ENCODE data around the gene NOA1. TPM values are rescaled to one million over a fixed set of nuclear protein-coding genes. Genes with fewer than 3 reads are reported as not detected.

The NOA1 gene
- polyA plus RNA-seq, 2 of the 4 experiments (the other 2 are of a cell fraction), result 11.3 to 15.0 TPM

GRCh38 chr4:56976837-56977320, 527 bp downstream of the NOA1 start:
- ChIA-PET POLR2A (interaction anchor here (0.9 to 2.6 kb wide), 5 partner anchors 11 to 69 kb away, joined by 3 to 19 read pairs (median 9); partner anchors contain the start of gene REST), CTCF (interaction anchor here (0.7 to 1.3 kb wide), 3 partner anchors 17 to 187 kb away, joined by 3 read pairs; no protein-coding TSS in a partner anchor)
- TF ChIP-seq RARB (CRISPR knock-in tag; IDR thresholded peaks at IDR 0.05) (no peak), KDM5A (IDR thresholded peaks at IDR 0.05) (0 out of 2 replicates have a peak, but pooled peaks have one; percentile 25)
- ATAC-seq (peak; percentile 71 to 83), FAIRE-seq (no peak), DNase-seq (ENCODE audit: low read depth in 1 of 2, low spot score in 1 of 2) (peak; percentile 12)
- Histone ChIP-seq H3K4me3 (peak overlapping the region; percentile 87), H3K9me3 (no peaks in the 10 kb centered on the region), H3K4me1 (peaks cover 24% of the 10 kb centered on the region), H3K27ac (peak overlapping the region; percentile 85 to 91), H3K4me2 (peak overlapping the region; percentile 91)
- WGBS (ENCODE audit: missing lambda C conversion rate), result no CpG with 5 or more reads among the region's 46 CpGs

DNA sequence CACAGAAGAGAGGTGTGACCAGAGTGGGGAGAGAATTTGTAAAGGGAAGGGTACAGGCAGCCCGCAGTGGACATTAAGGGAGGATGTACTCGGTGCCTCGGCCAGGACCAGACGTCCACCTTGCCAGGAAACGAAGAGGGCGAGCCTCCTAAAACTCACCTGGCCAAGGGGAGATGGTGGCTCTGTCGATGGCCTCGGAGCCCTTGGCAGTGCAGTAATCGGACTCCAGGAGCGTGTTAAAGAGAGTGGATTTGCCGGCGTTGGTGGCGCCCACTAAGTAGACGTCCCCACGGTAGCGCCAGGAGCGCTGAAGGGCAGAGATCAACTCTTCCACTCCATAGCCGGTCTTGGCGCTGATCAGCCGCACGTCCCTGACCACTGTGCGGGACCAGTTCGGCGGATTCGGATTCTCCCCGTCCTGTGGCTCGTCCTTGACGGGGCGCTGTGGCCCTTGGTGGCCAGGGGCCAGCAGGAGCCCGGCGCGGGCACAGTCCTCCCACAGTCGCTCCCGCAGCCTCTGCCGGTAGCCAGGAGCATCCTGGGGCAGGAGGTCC, 1.0 kb downstream of the NOA1 start:
- TF ChIP-seq CHD4 (IDR thresholded peaks at IDR 0.05; ENCODE audit: borderline replicate concordance) (no peak), FOXS1 (CRISPR knock-in tag; IDR thresholded peaks at IDR 0.05) (no peak), SMC3 (IDR thresholded peaks at IDR 0.05) (no peak), ZSCAN20 (CRISPR knock-in tag; IDR thresholded peaks at IDR 0.05) (no peak), CBX8 (IDR thresholded peaks at IDR 0.05) (no peak), NPAS2 (CRISPR knock-in tag; IDR thresholded peaks at IDR 0.05; ENCODE audit: borderline replicate concordance) (no peak), TFCP2L1 (CRISPR knock-in tag; IDR thresholded peaks at IDR 0.05) (no peak), HEYL (CRISPR knock-in tag; IDR thresholded peaks at IDR 0.05) (no peak), SREBF2 (IDR thresholded peaks at IDR 0.05) (no peak)
- TF ChIP-seq, protein P1, sequence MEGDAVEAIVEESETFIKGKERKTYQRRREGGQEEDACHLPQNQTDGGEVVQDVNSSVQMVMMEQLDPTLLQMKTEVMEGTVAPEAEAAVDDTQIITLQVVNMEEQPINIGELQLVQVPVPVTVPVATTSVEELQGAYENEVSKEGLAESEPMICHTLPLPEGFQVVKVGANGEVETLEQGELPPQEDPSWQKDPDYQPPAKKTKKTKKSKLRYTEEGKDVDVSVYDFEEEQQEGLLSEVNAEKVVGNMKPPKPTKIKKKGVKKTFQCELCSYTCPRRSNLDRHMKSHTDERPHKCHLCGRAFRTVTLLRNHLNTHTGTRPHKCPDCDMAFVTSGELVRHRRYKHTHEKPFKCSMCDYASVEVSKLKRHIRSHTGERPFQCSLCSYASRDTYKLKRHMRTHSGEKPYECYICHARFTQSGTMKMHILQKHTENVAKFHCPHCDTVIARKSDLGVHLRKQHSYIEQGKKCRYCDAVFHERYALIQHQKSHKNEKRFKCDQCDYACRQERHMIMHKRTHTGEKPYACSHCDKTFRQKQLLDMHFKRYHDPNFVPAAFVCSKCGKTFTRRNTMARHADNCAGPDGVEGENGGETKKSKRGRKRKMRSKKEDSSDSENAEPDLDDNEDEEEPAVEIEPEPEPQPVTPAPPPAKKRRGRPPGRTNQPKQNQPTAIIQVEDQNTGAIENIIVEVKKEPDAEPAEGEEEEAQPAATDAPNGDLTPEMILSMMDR (IDR thresholded peaks at IDR 0.05), result no peak
- FAIRE-seq, result no peak
- Histone ChIP-seq H3K9me3 (no peaks in the 10 kb centered on the region), H3K4me2 (peak overlapping the region; percentile 91), H3K4me1 (peaks cover 19% of the 10 kb centered on the region), H3K4me3 (peak overlapping the region; percentile 87), H3K27ac (peak overlapping the region; percentile 85 to 91; a peak in 5 of 6 replicates)
- 7% methylated on average over 26 of the region's 35 CpGs for WGBS (ENCODE audit: missing lambda C conversion rate)
- peak in 1 of 2 experiments; percentile 3; a peak in 3 of 6 replicates for ATAC-seq
- POLR2A ChIA-PET, result interaction anchor here (2.5 to 2.6 kb wide), 2 partner anchors 12 to 69 kb away, joined by 9 to 19 read pairs; partner anchors contain the start of gene REST
- CTCF ChIA-PET, result interaction anchor here (1.0 to 1.3 kb wide), 2 partner anchors 16 to 187 kb away, joined by 3 read pairs; no protein-coding TSS in a partner anchor
- DNase-seq (ENCODE audit: low read depth in 1 of 2, low spot score in 1 of 2), result no peak

DNA sequence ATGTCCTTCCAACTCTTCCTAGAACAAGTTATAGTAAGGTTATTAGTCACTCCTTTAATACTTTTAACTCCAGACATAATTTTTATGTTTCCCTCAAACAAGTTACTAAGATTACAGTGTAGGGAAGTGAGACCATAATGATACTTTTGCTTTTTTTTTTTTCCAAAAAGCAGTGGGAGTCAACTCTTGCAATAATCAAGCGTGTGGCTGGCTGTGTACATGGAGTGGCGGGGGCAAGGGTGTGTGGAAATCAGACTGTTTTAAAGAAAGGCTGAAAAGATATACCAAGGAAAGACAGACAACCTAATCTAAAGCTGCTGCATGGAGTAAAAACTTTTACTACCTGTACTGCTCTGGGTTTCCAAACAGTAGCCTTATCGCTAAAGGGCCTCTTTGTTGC, 4.1 kb downstream of the NOA1 start:
- Histone ChIP-seq H3K4me3 (no peak overlapping the region), H3K9me3 (no peaks in the 10 kb centered on the region), H3K4me1 (peaks cover 4% of the 10 kb centered on the region; the same call in 2 of the 3 replicates), H3K27ac (no peak overlapping the region), H3K4me2 (no peak overlapping the region)
- CTCF ChIA-PET, result interaction anchor here (0.9 kb wide), 1 partner anchor 62 kb away, joined by 3 read pairs; no protein-coding TSS in a partner anchor
- FAIRE-seq (no peak), DNase-seq (ENCODE audit: low read depth in 1 of 2, low spot score in 1 of 2) (no peak), ATAC-seq (no peak)
- TF ChIP-seq TP53 (CRISPR knock-in tag; IDR thresholded peaks at IDR 0.05), result no peak
- TF ChIP-seq, protein P2, sequence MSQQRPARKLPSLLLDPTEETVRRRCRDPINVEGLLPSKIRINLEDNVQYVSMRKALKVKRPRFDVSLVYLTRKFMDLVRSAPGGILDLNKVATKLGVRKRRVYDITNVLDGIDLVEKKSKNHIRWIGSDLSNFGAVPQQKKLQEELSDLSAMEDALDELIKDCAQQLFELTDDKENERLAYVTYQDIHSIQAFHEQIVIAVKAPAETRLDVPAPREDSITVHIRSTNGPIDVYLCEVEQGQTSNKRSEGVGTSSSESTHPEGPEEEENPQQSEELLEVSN (IDR thresholded peaks at IDR 0.05; ENCODE audit: borderline replicate concordance, low read depth), result no peak
- no peak for TF ChIP-seq MAZ (IDR thresholded peaks at IDR 0.05; ENCODE audit: borderline replicate concordance, low read depth, low read length)
- TF ChIP-seq HOXB5 (CRISPR knock-in tag; IDR thresholded peaks at IDR 0.05), result no peak
- no peak for TF ChIP-seq POLR2A (IDR thresholded peaks at IDR 0.05; ENCODE audit: low read length)
- no peak for TF ChIP-seq KDM5A (IDR thresholded peaks at IDR 0.05)
- no peak for TF ChIP-seq NR3C1 (IDR thresholded peaks at IDR 0.05)
- no peak for TF ChIP-seq RNF2 (IDR thresholded peaks at IDR 0.05; ENCODE audit: borderline replicate concordance, low read depth)
- no peak for TF ChIP-seq ESRRA (IDR thresholded peaks at IDR 0.05; ENCODE audit: borderline replicate concordance, low read length)
- TF ChIP-seq CHD2 (IDR thresholded peaks at IDR 0.05; ENCODE audit: low read length, partially characterized antibody), result no peak
- TF ChIP-seq ZSCAN20 (CRISPR knock-in tag; IDR thresholded peaks at IDR 0.05), result no peak
- 98% methylated on average over 3 of the region's 3 CpGs for WGBS (ENCODE audit: missing lambda C conversion rate)
- POLR2A ChIA-PET, result no interaction called here
